GM12875 (cell line): ENCODE results near the gene LOXHD1.

Experiments
- H3K4me3 ChIP-seq: one replicate; pipeline ENCODE4 v1.5.1; 2011; ENCODE audit warnings: low read depth, low read length, control low read depth
- TF ChIP-seq, protein P1 (sequence below): IDR thresholded peaks from 2 replicates; pipeline ENCODE4 v1.5.1; 2011; ENCODE audit warnings: low read depth, mild to moderate bottlenecking, control low read depth, inconsistent platforms, low read length, moderate library complexity, borderline replicate concordance; ENCODE audit not compliant: insufficient read depth

The LOXHD1 gene

DNA sequence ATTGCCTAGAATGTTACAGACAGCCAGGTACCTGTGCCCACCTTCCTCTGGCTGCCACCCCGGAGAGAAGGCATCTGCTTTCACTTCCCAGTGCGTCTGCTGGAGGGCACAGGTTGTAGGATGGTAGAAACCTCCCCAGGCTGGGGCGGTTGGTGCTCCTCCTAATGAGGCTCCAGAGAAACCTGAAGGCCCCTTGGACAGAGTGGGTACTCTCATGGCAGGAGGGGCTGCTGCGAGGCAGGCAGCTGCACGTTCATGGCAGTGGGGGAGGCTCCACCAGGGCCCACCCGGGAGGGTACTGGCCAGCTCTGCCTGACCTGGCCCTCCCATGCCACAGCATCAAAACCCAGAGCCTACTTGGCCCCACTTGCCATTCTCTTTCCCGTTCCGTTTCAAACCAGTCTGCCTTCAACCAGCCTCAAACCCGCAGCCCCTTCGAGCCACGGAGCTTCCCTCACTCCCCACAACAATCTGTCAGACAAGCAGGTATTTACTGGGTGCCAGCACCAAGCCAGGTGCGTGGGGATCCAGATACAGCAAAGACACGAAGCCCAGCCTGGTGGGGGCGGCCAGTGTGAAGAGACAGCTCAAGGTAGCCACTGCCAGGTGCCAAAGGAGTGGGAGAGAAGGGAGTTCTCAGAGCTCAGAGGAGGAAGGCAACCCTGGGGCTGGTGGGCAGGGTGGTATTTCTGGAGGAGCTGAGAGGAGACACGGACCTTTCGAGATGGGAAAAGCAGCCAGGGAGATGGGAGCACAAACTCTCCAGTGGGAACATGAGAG, 229.6 kb downstream of the LOXHD1 start:
- TF ChIP-seq, protein P1, sequence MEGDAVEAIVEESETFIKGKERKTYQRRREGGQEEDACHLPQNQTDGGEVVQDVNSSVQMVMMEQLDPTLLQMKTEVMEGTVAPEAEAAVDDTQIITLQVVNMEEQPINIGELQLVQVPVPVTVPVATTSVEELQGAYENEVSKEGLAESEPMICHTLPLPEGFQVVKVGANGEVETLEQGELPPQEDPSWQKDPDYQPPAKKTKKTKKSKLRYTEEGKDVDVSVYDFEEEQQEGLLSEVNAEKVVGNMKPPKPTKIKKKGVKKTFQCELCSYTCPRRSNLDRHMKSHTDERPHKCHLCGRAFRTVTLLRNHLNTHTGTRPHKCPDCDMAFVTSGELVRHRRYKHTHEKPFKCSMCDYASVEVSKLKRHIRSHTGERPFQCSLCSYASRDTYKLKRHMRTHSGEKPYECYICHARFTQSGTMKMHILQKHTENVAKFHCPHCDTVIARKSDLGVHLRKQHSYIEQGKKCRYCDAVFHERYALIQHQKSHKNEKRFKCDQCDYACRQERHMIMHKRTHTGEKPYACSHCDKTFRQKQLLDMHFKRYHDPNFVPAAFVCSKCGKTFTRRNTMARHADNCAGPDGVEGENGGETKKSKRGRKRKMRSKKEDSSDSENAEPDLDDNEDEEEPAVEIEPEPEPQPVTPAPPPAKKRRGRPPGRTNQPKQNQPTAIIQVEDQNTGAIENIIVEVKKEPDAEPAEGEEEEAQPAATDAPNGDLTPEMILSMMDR, result no peak
- no peak overlapping the region for H3K4me3 ChIP-seq
